Lower leg skin (tissue), 4 donors: ENCODE measurements around the gene DNAJC4. TPM values are rescaled to one million over a fixed set of nuclear protein-coding genes. Genes with fewer than 3 reads are reported as not detected.

Experiments used
- DNase-seq, 2 donors: peaks; one replicate each; pipeline ENCODE4 v3.0.0-alpha.2; 2019; ENCODE audit warnings: low spot score in 2 of 2
- H3K4me3 ChIP-seq: fragments of 200-600 bp; sonication (generic); 2 replicates; pipeline ENCODE4 v1.5.1; 2017; ENCODE audit warnings: mild to moderate bottlenecking, low read depth; ENCODE audit not compliant: poor library complexity, severe bottlenecking
- POLR2A ChIP-seq, 2 donors: fragments of 450-650 bp; IDR thresholded peaks; one replicate each; pipeline ENCODE4 v1.6.1; 2016 to 2017; ENCODE audit warnings: antibody characterized with exemption in 2 of 2, mild to moderate bottlenecking in 1 of 2, moderate library complexity in 1 of 2
- WGBS, 2 donors: methylation state at CpG; one replicate each; pipeline ENCODE4 v1.1.5; 2018; 5-methylcytosine and 5-hydroxymethylcytosine counted together
- intact Hi-C: fragments of 100-400 bp; cut with DNase I; formaldehyde crosslinking; loops from one replicate; pipeline ENCODE4 v1.15.0; 2023; ENCODE audit warnings: low total_unique reads
- total RNA-seq, 4 donors: library from RNA; depleted of rRNA; stranded (reverse); fragments of >200 nt; gene quantifications; one replicate each; pipeline ENCODE4 v1.1.0, GENCODE V29; 2016
- TF ChIP-seq, protein P1 (sequence below), 3 donors: fragments of 450-650 bp; IDR thresholded peaks; one replicate each; pipeline ENCODE4 v1.5.1; 2016; ENCODE audit warnings: antibody characterized with exemption in 3 of 3, mild to moderate bottlenecking in 3 of 3, moderate library complexity in 2 of 3

The DNAJC4 gene
- total RNA-seq, 4 donors from 2014 or later = 19.2 to 37.6 (median 30.8) TPM

DNA sequence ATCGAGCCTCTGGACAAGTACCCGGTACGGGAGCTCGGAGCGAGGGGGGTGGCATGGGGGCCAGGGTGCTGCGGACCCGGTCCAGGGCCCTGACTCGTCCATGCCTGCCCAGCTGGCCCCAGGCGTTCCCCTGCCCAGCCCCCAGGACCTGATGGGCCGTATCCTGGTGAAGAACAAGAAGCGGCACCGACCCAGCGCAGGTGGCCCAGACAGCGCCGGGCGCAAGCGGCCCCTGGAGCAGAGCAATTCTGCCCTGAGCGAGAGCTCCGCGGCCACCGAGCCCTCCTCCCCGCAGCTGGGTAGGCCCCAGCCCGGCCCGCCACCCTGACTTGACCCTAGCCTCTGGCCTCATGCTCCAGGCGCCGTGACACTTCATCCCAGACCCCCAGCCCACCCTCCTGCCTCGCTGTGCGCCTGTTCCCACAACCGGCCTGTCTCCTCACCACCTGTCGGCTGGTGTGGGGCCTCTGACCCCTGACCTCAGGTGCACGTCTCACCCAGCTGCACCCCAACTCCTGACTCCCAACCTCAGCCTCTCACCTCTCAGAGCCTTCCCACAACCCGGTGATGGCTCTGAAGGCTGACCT, 28.7 kb downstream of the DNAJC4 start:
- DNase-seq = no peak
- intact Hi-C loops = no loop called here
- TF ChIP-seq, protein P1, sequence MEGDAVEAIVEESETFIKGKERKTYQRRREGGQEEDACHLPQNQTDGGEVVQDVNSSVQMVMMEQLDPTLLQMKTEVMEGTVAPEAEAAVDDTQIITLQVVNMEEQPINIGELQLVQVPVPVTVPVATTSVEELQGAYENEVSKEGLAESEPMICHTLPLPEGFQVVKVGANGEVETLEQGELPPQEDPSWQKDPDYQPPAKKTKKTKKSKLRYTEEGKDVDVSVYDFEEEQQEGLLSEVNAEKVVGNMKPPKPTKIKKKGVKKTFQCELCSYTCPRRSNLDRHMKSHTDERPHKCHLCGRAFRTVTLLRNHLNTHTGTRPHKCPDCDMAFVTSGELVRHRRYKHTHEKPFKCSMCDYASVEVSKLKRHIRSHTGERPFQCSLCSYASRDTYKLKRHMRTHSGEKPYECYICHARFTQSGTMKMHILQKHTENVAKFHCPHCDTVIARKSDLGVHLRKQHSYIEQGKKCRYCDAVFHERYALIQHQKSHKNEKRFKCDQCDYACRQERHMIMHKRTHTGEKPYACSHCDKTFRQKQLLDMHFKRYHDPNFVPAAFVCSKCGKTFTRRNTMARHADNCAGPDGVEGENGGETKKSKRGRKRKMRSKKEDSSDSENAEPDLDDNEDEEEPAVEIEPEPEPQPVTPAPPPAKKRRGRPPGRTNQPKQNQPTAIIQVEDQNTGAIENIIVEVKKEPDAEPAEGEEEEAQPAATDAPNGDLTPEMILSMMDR (IDR thresholded peaks at IDR 0.05) = no peak
- no peak for TF ChIP-seq POLR2A (IDR thresholded peaks at IDR 0.05)
- no peak overlapping the region for H3K4me3 ChIP-seq
- WGBS, 2 donors = 92 to 93% methylated on average over 30 to 32 of the region's 32 CpGs

DNA sequence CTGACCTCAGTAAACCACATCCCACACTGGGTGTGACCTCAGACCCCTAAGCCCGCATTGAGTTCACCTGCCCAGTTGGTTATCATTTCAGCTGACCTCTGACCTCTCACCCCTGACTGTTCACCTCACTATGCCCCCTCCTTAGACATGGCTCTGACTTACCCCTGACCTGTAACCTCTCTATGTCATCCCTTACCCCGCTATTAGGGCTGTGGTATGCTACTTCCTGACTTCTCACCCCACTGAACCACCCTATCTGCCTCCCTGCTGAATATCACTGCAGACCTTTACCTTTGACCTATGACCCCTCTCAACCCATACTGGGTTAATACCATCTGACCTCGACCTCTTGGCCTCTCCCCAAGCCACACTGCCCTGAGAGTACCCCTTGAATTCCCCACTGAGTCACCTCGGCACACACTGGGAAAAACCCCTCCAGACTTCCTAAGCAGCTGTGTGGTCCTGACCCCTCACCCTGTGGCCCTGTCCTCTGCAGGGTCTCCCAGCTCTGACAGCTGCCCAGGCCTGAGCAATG, 29.3 kb downstream of the DNAJC4 start:
- 78 to 82% methylated on average over 4 of the region's 4 CpGs for WGBS, 2 donors
- TF ChIP-seq, protein P1 (IDR thresholded peaks at IDR 0.05) = no peak
- TF ChIP-seq POLR2A (IDR thresholded peaks at IDR 0.05) = no peak
- H3K4me3 ChIP-seq = no peak overlapping the region
- intact Hi-C loops = no loop called here
- no peak for DNase-seq

DNA sequence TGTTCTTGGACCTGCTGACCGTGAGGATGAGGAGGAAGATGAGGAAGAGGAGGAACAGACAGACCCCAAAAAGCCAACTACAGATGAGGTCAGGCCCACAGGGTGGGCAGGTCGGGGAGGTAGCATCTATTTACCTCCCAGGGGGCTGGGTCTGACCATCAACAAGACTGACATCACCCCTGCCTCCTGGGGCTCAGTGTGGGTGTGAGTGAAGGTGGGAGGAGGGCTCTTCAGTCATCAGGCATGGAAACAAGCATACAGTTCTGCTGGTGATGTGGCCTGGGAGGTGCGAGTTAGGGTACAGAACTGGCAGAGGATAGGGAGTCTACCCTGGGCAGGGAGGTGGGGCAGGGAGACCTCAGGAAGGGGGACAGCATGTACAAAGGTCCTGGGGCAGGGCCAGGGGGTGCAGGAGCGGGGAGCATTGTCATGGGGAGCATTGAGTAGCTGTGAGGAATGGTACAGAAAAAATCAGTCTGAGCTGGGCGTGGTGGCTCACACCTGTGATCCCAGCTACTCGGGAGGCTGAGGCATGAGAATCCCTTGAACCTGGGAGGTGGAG, 29.9 kb downstream of the DNAJC4 start:
- H3K4me3 ChIP-seq = no peak overlapping the region
- no peak for DNase-seq
- WGBS, 2 donors = 94 to 95% methylated on average over 6 of the region's 6 CpGs
- TF ChIP-seq, protein P1 (IDR thresholded peaks at IDR 0.05) = no peak
- TF ChIP-seq POLR2A (IDR thresholded peaks at IDR 0.05) = no peak
- intact Hi-C loops = no loop called here

DNA sequence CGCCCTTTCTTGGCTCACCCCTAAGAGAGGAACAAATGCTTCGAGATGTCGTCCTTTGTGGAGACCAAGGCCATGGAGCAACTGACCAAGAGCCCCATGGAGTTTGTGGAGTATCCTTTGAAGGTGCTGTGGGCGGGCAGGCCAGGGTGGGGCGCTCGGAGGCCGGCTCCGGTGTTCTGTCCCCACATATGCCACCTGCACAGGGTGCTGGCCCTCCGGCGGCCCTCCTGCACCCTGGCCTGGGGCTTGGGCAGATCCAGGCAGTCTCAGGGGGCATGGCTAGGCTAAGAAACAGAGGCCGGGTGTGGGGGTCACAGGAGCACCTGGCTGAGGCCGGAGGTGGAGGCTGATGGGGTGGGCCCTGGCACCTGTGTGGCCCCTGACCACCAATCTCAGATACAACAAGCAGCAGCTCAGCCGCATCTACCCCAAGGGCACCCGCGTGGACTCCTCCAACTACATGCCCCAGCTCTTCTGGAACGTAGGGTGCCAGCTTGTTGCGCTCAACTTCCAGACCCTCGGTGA, 31.3 kb downstream of the DNAJC4 start:
- TF ChIP-seq, protein P1 (IDR thresholded peaks at IDR 0.05) = no peak
- no peak for TF ChIP-seq POLR2A (IDR thresholded peaks at IDR 0.05)
- no peak for DNase-seq
- no peak overlapping the region for H3K4me3 ChIP-seq
- 93 to 94% methylated on average over 10 to 18 of the region's 18 CpGs for WGBS, 2 donors
- intact Hi-C loops = no loop called here

DNA sequence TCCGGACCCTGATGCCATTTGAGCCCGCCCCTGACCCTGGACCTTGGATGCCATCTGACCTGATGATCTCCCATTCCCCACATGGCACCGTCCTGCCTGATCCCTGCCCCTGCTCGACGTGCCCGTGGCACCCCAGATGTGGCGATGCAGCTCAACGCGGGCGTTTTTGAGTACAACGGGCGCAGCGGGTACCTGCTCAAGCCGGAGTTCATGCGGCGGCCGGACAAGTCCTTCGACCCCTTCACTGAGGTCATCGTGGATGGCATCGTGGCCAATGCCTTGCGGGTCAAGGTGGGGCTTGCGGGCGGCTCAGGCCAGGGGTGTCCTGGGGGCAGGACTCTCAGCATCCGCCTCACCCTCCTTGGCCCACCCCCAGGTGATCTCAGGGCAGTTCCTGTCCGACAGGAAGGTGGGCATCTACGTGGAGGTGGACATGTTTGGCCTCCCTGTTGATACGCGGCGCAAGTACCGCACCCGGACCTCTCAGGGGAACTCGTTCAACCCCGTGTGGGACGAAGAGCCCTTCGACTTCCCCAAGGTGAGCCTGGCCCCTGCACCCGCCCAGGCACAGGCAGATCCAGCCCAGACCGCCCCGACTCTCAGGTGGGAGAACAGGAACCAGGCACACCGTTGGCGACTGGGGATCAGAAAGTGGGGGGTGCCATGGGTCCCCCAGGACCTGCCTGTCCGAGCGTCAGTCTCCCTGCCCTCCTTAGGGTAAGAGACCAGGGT, 32.1 kb downstream of the DNAJC4 start:
- no peak overlapping the region for H3K4me3 ChIP-seq
- no peak for DNase-seq
- TF ChIP-seq, protein P1 (IDR thresholded peaks at IDR 0.05) = no peak
- no peak for TF ChIP-seq POLR2A (IDR thresholded peaks at IDR 0.05)
- intact Hi-C loops = no loop called here
- WGBS, 2 donors = 91 to 95% methylated on average over 34 to 42 of the region's 42 CpGs
